Measurements from ENCODE around the gene WDFY2. TPM values are rescaled to one million over a fixed set of nuclear protein-coding genes. Genes with fewer than 3 reads are reported as not detected.

Gene WDFY2
- total and polyA plus RNA-seq, 2 of the 8 experiments (the other 6 are each of a cell fraction or from before 2014, with no cell fraction given) = 13.9 to 29.0 TPM

- Histone ChIP-seq H3K4ac (replicated peaks; ENCODE audit: insufficient read length, low read depth, low read length) (no peak overlapping the region), H3K4me1 (replicated peaks in 1 of 4; ENCODE audit: control insufficient read depth in 3 of 4, insufficient read depth in 4 of 4, low read length in 3 of 4) (peaks cover 0 to 11% (median 3%) of the 10 kb centered on the region in 4 experiments; a peak in 3 of 7 replicates), H2BK5ac (ENCODE audit: low read depth, low read length) (no peak overlapping the region), H2AK5ac (ENCODE audit: low read depth, low read length) (no peak overlapping the region), H3K14ac (ENCODE audit: insufficient read length) (no peak overlapping the region), H3K27ac (ENCODE audit: low read depth, low read length) (no peak overlapping the region), H3K4me2 (ENCODE audit: insufficient read depth in 1 of 2, low read depth in 2 of 2, low read length in 2 of 2) (no peak overlapping the region), H3K9ac (replicated peaks in 1 of 4; ENCODE audit: extremely low read depth in 1 of 4, low read depth in 3 of 4, low read length in 3 of 4) (no peak overlapping the region), H2BK120ac (replicated peaks; ENCODE audit: low read depth, low read length) (no peak overlapping the region), H4K91ac (replicated peaks; ENCODE audit: insufficient read length, low read length) (no peak overlapping the region), H3K79me1 (ENCODE audit: low read depth, low read length) (peaks cover 15% of the 10 kb centered on the region), H3K79me2 (ENCODE audit: control insufficient read depth in 1 of 2, insufficient read depth in 2 of 2, low read length in 2 of 2) (peaks cover 0 to 97% of the 10 kb centered on the region in 2 experiments; a peak in 3 of 4 replicates), H3K4me3 (ENCODE audit: extremely low read depth in 1 of 4, insufficient read depth in 2 of 4, low read depth in 3 of 4, low read length in 4 of 4) (no peak overlapping the region), H3K23ac (ENCODE audit: insufficient read length) (no peak overlapping the region), H2BK12ac (ENCODE audit: low read depth, low read length) (no peak overlapping the region), H3K23me2 (ENCODE audit: low read depth, low read length) (no peaks in the 10 kb centered on the region), H4K8ac (ENCODE audit: extremely low read depth, insufficient read depth, low read length) (no peak overlapping the region), H3K56ac (replicated peaks; ENCODE audit: insufficient read length, low read depth, low read length) (no peak overlapping the region), H4K5ac (ENCODE audit: insufficient read length, low read depth, low read length) (no peak overlapping the region), H3K36me3 (ENCODE audit: control insufficient read depth in 2 of 4, insufficient read depth in 4 of 4, low read length in 3 of 4) (no peaks in the 10 kb centered on the region), H3K18ac (ENCODE audit: extremely low read depth, low read length) (no peak overlapping the region), H4K20me1 (replicated peaks in 1 of 2; ENCODE audit: control insufficient read depth in 1 of 2, insufficient read depth in 2 of 2, low read length in 2 of 2) (peaks cover 0 to 6% of the 10 kb centered on the region in 2 experiments), H2AFZ (ENCODE audit: low read length) (no peak overlapping the region), H3K9me3 (ENCODE audit: insufficient read depth in 2 of 2, low read depth in 1 of 2, low read length in 1 of 2) (no peaks in the 10 kb centered on the region), H2BK20ac (ENCODE audit: low read length) (no peak overlapping the region), H3K27me3 (replicated peaks in 1 of 4; ENCODE audit: control insufficient read depth in 3 of 4, extremely low read depth in 1 of 4, insufficient read depth in 3 of 4, low read length in 3 of 4) (no peaks in the 10 kb centered on the region), H2BK15ac (ENCODE audit: low read length) (no peak overlapping the region)
- FAIRE-seq (no peak), DNase-seq (ENCODE audit: low read depth in 1 of 2, low spot score in 2 of 2) (no peak)
- ChIA-PET POLR2A (ENCODE audit: partially characterized antibody) (interaction anchor here (1.0 kb wide), 1 partner anchor 45 kb away, joined by 4 read pairs; no protein-coding TSS in a partner anchor), CTCF (ENCODE audit: partially characterized antibody) (interaction anchor here (0.6 kb wide), 1 partner anchor 226 kb away, joined by 4 read pairs; no protein-coding TSS in a partner anchor)
- 79% methylated on average over 2 of the region's 2 CpGs; no CpG with 5 or more reads in 1 of the 2 experiments for WGBS, 2 experiments (ENCODE audit: extremely low coverage in 1 of 2, insufficient coverage in 1 of 2, insufficient read length in 1 of 2, insufficient replicate concordance in 2 of 2, low coverage in 1 of 2, low lambda C conversion rate in 2 of 2, missing lambda C conversion rate in 1 of 2)
- TF ChIP-seq SP2 (IDR thresholded peaks at IDR 0.05; ENCODE audit: low read length) = no peak
- TF ChIP-seq BCL11A (IDR thresholded peaks at IDR 0.05; ENCODE audit: low read depth in 2 of 2, low read length in 2 of 2) = no peak
- no peak for TF ChIP-seq ZNF274 (IDR thresholded peaks at IDR 0.05; ENCODE audit: borderline replicate concordance, extremely low read depth, low read length)
- no peak for TF ChIP-seq SAP30 (IDR thresholded peaks at IDR 0.05; ENCODE audit: insufficient read depth, insufficient replicate concordance, low read length)
- TF ChIP-seq, protein P1, sequence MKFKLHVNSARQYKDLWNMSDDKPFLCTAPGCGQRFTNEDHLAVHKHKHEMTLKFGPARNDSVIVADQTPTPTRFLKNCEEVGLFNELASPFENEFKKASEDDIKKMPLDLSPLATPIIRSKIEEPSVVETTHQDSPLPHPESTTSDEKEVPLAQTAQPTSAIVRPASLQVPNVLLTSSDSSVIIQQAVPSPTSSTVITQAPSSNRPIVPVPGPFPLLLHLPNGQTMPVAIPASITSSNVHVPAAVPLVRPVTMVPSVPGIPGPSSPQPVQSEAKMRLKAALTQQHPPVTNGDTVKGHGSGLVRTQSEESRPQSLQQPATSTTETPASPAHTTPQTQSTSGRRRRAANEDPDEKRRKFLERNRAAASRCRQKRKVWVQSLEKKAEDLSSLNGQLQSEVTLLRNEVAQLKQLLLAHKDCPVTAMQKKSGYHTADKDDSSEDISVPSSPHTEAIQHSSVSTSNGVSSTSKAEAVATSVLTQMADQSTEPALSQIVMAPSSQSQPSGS (IDR thresholded peaks at IDR 0.05; ENCODE audit: low read length) = no peak
- TF ChIP-seq EGR1 (IDR thresholded peaks at IDR 0.05; ENCODE audit: borderline replicate concordance, low read depth, low read length) = no peak
- no peak for TF ChIP-seq TAF7 (optimal IDR thresholded peaks at IDR 0.05; ENCODE audit: borderline replicate concordance, low read depth, low read length)
- TF ChIP-seq TAF1 (IDR thresholded peaks at IDR 0.05; ENCODE audit: low read depth, low read length) = no peak
- TF ChIP-seq SIN3A (conservative IDR thresholded peaks at IDR 0.05 in 1 of 2, IDR thresholded peaks at IDR 0.05 in 1 of 2; ENCODE audit: low read depth in 1 of 2, low read length in 2 of 2) = no peak
- TF ChIP-seq SUZ12 (IDR thresholded peaks at IDR 0.05; ENCODE audit: low read length) = no peak
Observed at GRCh38 chr13:51629491-51630287, 45.4 kb downstream of the WDFY2 start.

Measured in H1 (cell line).